DND-41 (cell line): ENCODE data around the gene PPIF.

Experiments used
- ATAC-seq: fragments of 200-7000 bp; cut with Tn5 transposase; 3 replicates; pipeline ENCODE4 v1.9.1; 2021; ENCODE audit warnings: low read depth; ENCODE audit not compliant: insufficient read depth
- DNase-seq: peaks from one replicate; pipeline ENCODE4 v3.0.0-alpha.2; 2020
- H2AFZ ChIP-seq: 2 replicates; pipeline ENCODE4 v1.6.0; 2012; ENCODE audit warnings: low read depth, low read length
- H3K27ac ChIP-seq: 2 replicates; pipeline ENCODE4 v1.5.1; 2012; ENCODE audit warnings: low read length, inconsistent platforms
- H3K27me3 ChIP-seq: fragments of 200-600 bp; sonication (generic); 2 replicates; pipeline ENCODE4 v1.6.0; 2012; ENCODE audit warnings: low read length, mild to moderate bottlenecking, inconsistent platforms; ENCODE audit not compliant: insufficient read depth, poor library complexity
- H3K36me3 ChIP-seq: 2 replicates; pipeline ENCODE4 v1.5.1; 2012; ENCODE audit warnings: low read length, inconsistent platforms; ENCODE audit not compliant: insufficient read depth
- H3K4me1 ChIP-seq: 2 replicates; pipeline ENCODE4 v1.5.1; 2012; ENCODE audit warnings: mild to moderate bottlenecking, low read length; ENCODE audit not compliant: insufficient read depth
- H3K4me2 ChIP-seq: 2 replicates; pipeline ENCODE4 v1.6.0; 2012; ENCODE audit warnings: mild to moderate bottlenecking, moderate library complexity, low read length, inconsistent platforms; ENCODE audit not compliant: insufficient read depth
- H3K4me3 ChIP-seq, 2 experiments: fragments of 200-600 bp in 1 of 2; shearing (Covaris generic) in 1 of 2; 2 replicates each; pipeline ENCODE4 v1.5.1; 2012 to 2016; ENCODE audit warnings: inconsistent platforms in 2 of 2, low read length in 2 of 2, mild to moderate bottlenecking in 2 of 2, low read depth in 1 of 2, moderate library complexity in 1 of 2
- H3K79me2 ChIP-seq: 2 replicates; pipeline ENCODE4 v1.6.0; 2012; ENCODE audit warnings: low read length, inconsistent platforms; ENCODE audit not compliant: insufficient read depth
- H3K9ac ChIP-seq: 2 replicates; pipeline ENCODE4 v1.6.0; 2012; ENCODE audit warnings: low read depth, mild to moderate bottlenecking, inconsistent platforms, low read length, moderate library complexity
- H3K9me3 ChIP-seq: 2 replicates; pipeline ENCODE4 v1.5.1; 2012; ENCODE audit warnings: low read length, moderate library complexity, mild to moderate bottlenecking, inconsistent platforms; ENCODE audit not compliant: insufficient read depth, severe bottlenecking
- H4K20me1 ChIP-seq: 2 replicates; pipeline ENCODE4 v1.6.0; 2012; ENCODE audit warnings: low read length; ENCODE audit not compliant: insufficient read depth
- EZH2 ChIP-seq: IDR thresholded peaks from 3 replicates; pipeline ENCODE4 v1.6.1; 2012; ENCODE audit warnings: borderline replicate concordance, low read depth, mild to moderate bottlenecking, moderate library complexity, low read length, inconsistent platforms; ENCODE audit not compliant: severe bottlenecking
- TF ChIP-seq, protein P1 (sequence below): IDR thresholded peaks from 2 replicates; pipeline ENCODE4 v1.5.1; 2012; ENCODE audit warnings: borderline replicate concordance, low read length, moderate library complexity, mild to moderate bottlenecking; ENCODE audit not compliant: poor library complexity, severe bottlenecking; ENCODE audit errors: extremely low read depth

The PPIF gene

DNA sequence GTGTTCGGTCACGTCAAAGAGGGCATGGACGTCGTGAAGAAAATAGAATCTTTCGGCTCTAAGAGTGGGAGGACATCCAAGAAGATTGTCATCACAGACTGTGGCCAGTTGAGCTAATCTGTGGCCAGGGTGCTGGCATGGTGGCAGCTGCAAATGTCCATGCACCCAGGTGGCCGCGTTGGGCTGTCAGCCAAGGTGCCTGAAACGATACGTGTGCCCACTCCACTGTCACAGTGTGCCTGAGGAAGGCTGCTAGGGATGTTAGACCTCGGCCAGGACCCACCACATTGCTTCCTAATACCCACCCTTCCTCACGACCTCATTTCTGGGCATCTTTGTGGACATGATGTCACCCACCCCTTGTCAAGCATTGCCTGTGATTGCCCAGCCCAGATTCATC is 6.5 kb downstream of the PPIF start:
- peaks cover 24% of the 10 kb centered on the region for H3K79me2 ChIP-seq
- no peak overlapping the region for H3K4me2 ChIP-seq
- peaks cover 23% of the 10 kb centered on the region for H3K4me1 ChIP-seq
- no peak overlapping the region for H3K9ac ChIP-seq
- peaks cover 71% of the 10 kb centered on the region for H3K36me3 ChIP-seq
- ATAC-seq (no peak), DNase-seq (no peak)
- no peak overlapping the region for H3K27ac ChIP-seq
- no peak overlapping the region for H3K4me3 ChIP-seq
- no peaks in the 10 kb centered on the region for H3K27me3 ChIP-seq
- H3K9me3 ChIP-seq: no peaks in the 10 kb centered on the region
- no peak overlapping the region for H2AFZ ChIP-seq
- peaks cover 63% of the 10 kb centered on the region for H4K20me1 ChIP-seq
- TF ChIP-seq EZH2: no peak
- TF ChIP-seq, protein P1, sequence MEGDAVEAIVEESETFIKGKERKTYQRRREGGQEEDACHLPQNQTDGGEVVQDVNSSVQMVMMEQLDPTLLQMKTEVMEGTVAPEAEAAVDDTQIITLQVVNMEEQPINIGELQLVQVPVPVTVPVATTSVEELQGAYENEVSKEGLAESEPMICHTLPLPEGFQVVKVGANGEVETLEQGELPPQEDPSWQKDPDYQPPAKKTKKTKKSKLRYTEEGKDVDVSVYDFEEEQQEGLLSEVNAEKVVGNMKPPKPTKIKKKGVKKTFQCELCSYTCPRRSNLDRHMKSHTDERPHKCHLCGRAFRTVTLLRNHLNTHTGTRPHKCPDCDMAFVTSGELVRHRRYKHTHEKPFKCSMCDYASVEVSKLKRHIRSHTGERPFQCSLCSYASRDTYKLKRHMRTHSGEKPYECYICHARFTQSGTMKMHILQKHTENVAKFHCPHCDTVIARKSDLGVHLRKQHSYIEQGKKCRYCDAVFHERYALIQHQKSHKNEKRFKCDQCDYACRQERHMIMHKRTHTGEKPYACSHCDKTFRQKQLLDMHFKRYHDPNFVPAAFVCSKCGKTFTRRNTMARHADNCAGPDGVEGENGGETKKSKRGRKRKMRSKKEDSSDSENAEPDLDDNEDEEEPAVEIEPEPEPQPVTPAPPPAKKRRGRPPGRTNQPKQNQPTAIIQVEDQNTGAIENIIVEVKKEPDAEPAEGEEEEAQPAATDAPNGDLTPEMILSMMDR: no peak

DNA sequence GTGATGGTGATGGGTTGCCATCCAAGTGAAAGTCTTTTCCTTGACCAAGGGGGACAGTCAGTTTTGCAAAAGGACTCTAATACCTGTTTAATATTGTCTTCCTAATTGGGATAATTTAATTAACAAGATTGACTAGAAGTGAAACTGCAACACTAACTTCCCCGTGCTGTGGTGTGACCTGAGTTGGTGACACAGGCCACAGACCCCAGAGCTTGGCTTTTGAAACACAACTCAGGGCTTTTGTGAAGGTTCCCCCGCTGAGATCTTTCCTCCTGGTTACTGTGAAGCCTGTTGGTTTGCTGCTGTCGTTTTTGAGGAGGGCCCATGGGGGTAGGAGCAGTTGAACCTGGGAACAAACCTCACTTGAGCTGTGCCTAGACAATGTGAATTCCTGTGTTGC is 6.9 kb downstream of the PPIF start:
- DNase-seq: no peak
- H3K4me3 ChIP-seq: no peak overlapping the region
- H2AFZ ChIP-seq: no peak overlapping the region
- H3K9ac ChIP-seq: no peak overlapping the region
- no peaks in the 10 kb centered on the region for H3K27me3 ChIP-seq
- no peak for ATAC-seq
- peaks cover 59% of the 10 kb centered on the region for H4K20me1 ChIP-seq
- peaks cover 67% of the 10 kb centered on the region for H3K36me3 ChIP-seq
- H3K27ac ChIP-seq: no peak overlapping the region
- H3K79me2 ChIP-seq: peaks cover 20% of the 10 kb centered on the region
- H3K4me2 ChIP-seq: no peak overlapping the region
- H3K4me1 ChIP-seq: peaks cover 18% of the 10 kb centered on the region
- TF ChIP-seq, protein P1: no peak
- TF ChIP-seq EZH2: no peak
- no peaks in the 10 kb centered on the region for H3K9me3 ChIP-seq

- DNase-seq (no peak), ATAC-seq (no peak)
- peaks cover 55% of the 10 kb centered on the region for H4K20me1 ChIP-seq
- TF ChIP-seq EZH2: no peak
- TF ChIP-seq, protein P1: no peak
- H3K27me3 ChIP-seq: no peaks in the 10 kb centered on the region
- no peak overlapping the region for H2AFZ ChIP-seq
- H3K27ac ChIP-seq: no peak overlapping the region
- H3K9me3 ChIP-seq: no peaks in the 10 kb centered on the region
- no peak overlapping the region for H3K4me2 ChIP-seq
- peaks cover 14% of the 10 kb centered on the region for H3K4me1 ChIP-seq
- peaks cover 62% of the 10 kb centered on the region for H3K36me3 ChIP-seq
- H3K79me2 ChIP-seq: peaks cover 15% of the 10 kb centered on the region
- no peak overlapping the region for H3K9ac ChIP-seq
- no peak overlapping the region for H3K4me3 ChIP-seq
Observed at GRCh38 chr10:79354615-79355014, 7.3 kb downstream of the PPIF start.
